K562 (cell line): Measurements from ENCODE around the gene CLDN20. TPM values are rescaled to one million over a fixed set of nuclear protein-coding genes. Genes with fewer than 3 reads are reported as not detected.

Experiments used
- ATAC-seq: fragments of 200-7000 bp; cut with Tn5 transposase; 3 replicates; pipeline ENCODE4 v1.9.1; 2020; ENCODE audit warnings: moderate library complexity
- BruUV-seq: library from RNA; stranded (reverse); fragments of 400-500 nt; replicated peaks from 2 replicates; lab custom pipeline; 2021; lab: Mats Ljungman, UMichigan
- CTCF ChIA-PET: fragments of 300-600 bp; formaldehyde crosslinking; extraction: SDS; loops from one replicate; lab custom pipeline; 2021; ENCODE audit warnings: low intra/inter-chr PET ratio; lab: Yijun Ruan, JAX
- POLR2A ChIA-PET: fragments of 300-600, 350-650 bp; sonication (Branson Sonifier 250); formaldehyde crosslinking; extraction: SDS; loops from one replicate; lab custom pipeline; 2021; ENCODE audit warnings: antibody characterized with exemption, inconsistent platforms; lab: Yijun Ruan, JAX
- DNase-seq, 4 experiments: peaks; one replicate each; pipeline versions ENCODE4 v3.0.0 to v3.0.0-alpha.2; 2011 to 2018; ENCODE audit warnings: low spot score in 3 of 4, mixed read lengths in 3 of 4; ENCODE audit errors: extremely low read depth in 1 of 4
- FAIRE-seq: peaks from 2 replicates; lab custom pipeline; 2011; peaks lifted over from hg19 to GRCh38; lab: Jason Lieb, UNC
- H2AFZ ChIP-seq: 2 replicates; pipeline ENCODE4 v1.6.0; 2011; ENCODE audit warnings: low read depth, low read length, control low read depth, inconsistent platforms
- H3K27ac ChIP-seq: fragments of 200-600 bp; 3 replicates; pipeline ENCODE4 v1.8.0; 2011; ENCODE audit warnings: low read depth, mild to moderate bottlenecking, control low read depth, inconsistent platforms, low read length, moderate library complexity, mixed read lengths; ENCODE audit errors: extremely low read depth
- H3K27me3 ChIP-seq, 2 experiments: fragments of 300-600 bp in 1 of 2; 2 replicates in 1 of 2; 3 replicates in 1 of 2; pipeline versions ENCODE4 v1.6.0 to v1.8.0; 2011; ENCODE audit warnings: inconsistent platforms in 2 of 2, low read length in 2 of 2, mild to moderate bottlenecking in 1 of 2, mixed read lengths in 1 of 2, moderate library complexity in 1 of 2; ENCODE audit not compliant: control insufficient read depth in 2 of 2, insufficient read depth in 2 of 2
- H3K36me3 ChIP-seq: fragments of 300-600 bp; 3 replicates; pipeline ENCODE4 v1.8.0; 2011; ENCODE audit warnings: mild to moderate bottlenecking, low read length, inconsistent platforms; ENCODE audit not compliant: control insufficient read depth, insufficient read depth
- H3K4me1 ChIP-seq, 2 experiments: fragments of 200-600 bp in 1 of 2; replicated peaks in 1 of 2; 2 replicates in 1 of 2; 3 replicates in 1 of 2; pipeline versions ENCODE4 v1.5.1 to v1.8.0; 2011; ENCODE audit warnings: inconsistent platforms in 2 of 2, low read length in 2 of 2, mild to moderate bottlenecking in 1 of 2, mixed read lengths in 1 of 2, moderate library complexity in 1 of 2; ENCODE audit not compliant: control insufficient read depth in 2 of 2, insufficient read depth in 2 of 2
- H3K4me2 ChIP-seq: 2 replicates; pipeline ENCODE4 v1.6.1; 2011; ENCODE audit warnings: low read length, control low read depth, inconsistent platforms, mixed read lengths; ENCODE audit not compliant: insufficient read depth
- H3K4me3 ChIP-seq: fragments of 200-600 bp; sonication (generic), shearing (Covaris generic); 2 replicates; pipeline ENCODE4 v1.5.1; 2016; ENCODE audit warnings: control low read depth, inconsistent platforms
- H3K79me2 ChIP-seq: fragments of 200-600 bp; 3 replicates; pipeline ENCODE4 v1.8.0; 2011; ENCODE audit warnings: low read length, inconsistent platforms; ENCODE audit not compliant: control insufficient read depth, insufficient read depth
- H3K9ac ChIP-seq, 2 experiments: 2 replicates each; pipeline versions ENCODE4 v1.6.0 to v1.6.1; 2011; ENCODE audit warnings: low read depth in 2 of 2, low read length in 2 of 2, control low read depth in 1 of 2, inconsistent platforms in 1 of 2, mild to moderate bottlenecking in 1 of 2, mixed read lengths in 1 of 2; ENCODE audit not compliant: insufficient read depth in 1 of 2
- H3K9me1 ChIP-seq: one replicate; pipeline ENCODE4 v1.6.0; 2011; ENCODE audit warnings: inconsistent platforms, mild to moderate bottlenecking, low read length, moderate library complexity; ENCODE audit not compliant: control insufficient read depth, insufficient read depth
- H3K9me3 ChIP-seq: replicated peaks from 2 replicates; pipeline ENCODE4 v1.5.1; 2011; ENCODE audit warnings: low read depth, low read length, inconsistent platforms; ENCODE audit not compliant: control insufficient read depth, insufficient read depth
- H4K20me1 ChIP-seq: replicated peaks from 2 replicates; pipeline ENCODE4 v1.6.1; 2011; ENCODE audit warnings: low read length, inconsistent platforms, mixed read lengths; ENCODE audit not compliant: control insufficient read depth, insufficient read depth
- CTCF ChIP-seq, 3 experiments: IDR thresholded peaks in 2 of 3; conservative IDR thresholded peaks in 1 of 3; 2 replicates each; pipeline ENCODE4 v1.5.1; 2011 to 2012; ENCODE audit warnings: low read length in 3 of 3, mild to moderate bottlenecking in 3 of 3, control low read depth in 2 of 3, improper control_type of control experiment in 1 of 3, inconsistent platforms in 1 of 3, low read depth in 1 of 3, mixed read lengths in 1 of 3, moderate library complexity in 1 of 3; ENCODE audit not compliant: insufficient read depth in 2 of 3
- ZNF134 ChIP-seq: fragments of 250-450 bp; sonication (Bioruptor Pico); conservative IDR thresholded peaks from 2 replicates; pipeline ENCODE4 v1.4.0; 2020
- ZNF143 ChIP-seq: sonication (generic); formaldehyde crosslinking; IDR thresholded peaks from 2 replicates; pipeline ENCODE4 v1.9.0; 2022; ENCODE audit warnings: mild to moderate bottlenecking, missing genetic modification reagents
- ZNF184 ChIP-seq: sonication (generic); formaldehyde crosslinking; IDR thresholded peaks from 2 replicates; pipeline ENCODE4 v1.5.0; 2020; ENCODE audit warnings: missing genetic modification reagents
- WGBS: fragments of 100-300 bp; shearing (Covaris generic); methylation state at CpG from one replicate; pipeline ENCODE4 v1.1.6; 2016; ENCODE audit warnings: low coverage, mixed read lengths; ENCODE audit not compliant: insufficient coverage; ENCODE audit errors: missing lambda C conversion rate; 5-methylcytosine and 5-hydroxymethylcytosine counted together
- in situ Hi-C: fragments of 300-500 bp; cut with MboI; formaldehyde crosslinking; loops from 4 replicates; pipeline ENCODE4 v1.15.0; 2018; ENCODE audit warnings: inconsistent platforms, mixed read lengths
- intact Hi-C: fragments of 100-400 bp; cut with micrococcal nuclease; formaldehyde crosslinking; loops from 2 replicates; pipeline ENCODE4 v1.14.2; 2022
- polyA plus RNA-seq, 8 experiments: library from polyadenylated mRNA; depleted of rRNA in 4 of 8; stranded (reverse) in 5 of 8; unstranded in 3 of 8; fragments of >200 nt; fragmentation: Nextera tagmentation in 2 of 8; fragmentation: Illumina TruSeq in 1 of 8; extraction: Ambion mirVana in 2 of 8; extraction: Trizol in 1 of 8; gene quantifications; 2 replicates each; pipeline versions ENCODE4 v1.2.1 to v1.2.3, GENCODE V29; 2011 to 2014; ENCODE audit warnings: inconsistent platforms in 1 of 8, missing spikeins in 1 of 8
- total RNA-seq, 7 experiments: library from RNA; depleted of rRNA in 6 of 7; stranded (reverse); fragments of >200 nt in 6 of 7; fragmentation: Illumina TruSeq in 2 of 7; extraction: Trizol in 2 of 7; gene quantifications; 2 replicates each; pipeline versions ENCODE4 v1.2.1 to v1.2.3, GENCODE V29; 2011 to 2021; ENCODE audit warnings: low replicate concordance in 1 of 7

CLDN20 gene
- total and polyA plus RNA-seq, 9 of the 15 experiments (the other 6 are each of a cell fraction or from before 2014, with no cell fraction given): not detected

DNA sequence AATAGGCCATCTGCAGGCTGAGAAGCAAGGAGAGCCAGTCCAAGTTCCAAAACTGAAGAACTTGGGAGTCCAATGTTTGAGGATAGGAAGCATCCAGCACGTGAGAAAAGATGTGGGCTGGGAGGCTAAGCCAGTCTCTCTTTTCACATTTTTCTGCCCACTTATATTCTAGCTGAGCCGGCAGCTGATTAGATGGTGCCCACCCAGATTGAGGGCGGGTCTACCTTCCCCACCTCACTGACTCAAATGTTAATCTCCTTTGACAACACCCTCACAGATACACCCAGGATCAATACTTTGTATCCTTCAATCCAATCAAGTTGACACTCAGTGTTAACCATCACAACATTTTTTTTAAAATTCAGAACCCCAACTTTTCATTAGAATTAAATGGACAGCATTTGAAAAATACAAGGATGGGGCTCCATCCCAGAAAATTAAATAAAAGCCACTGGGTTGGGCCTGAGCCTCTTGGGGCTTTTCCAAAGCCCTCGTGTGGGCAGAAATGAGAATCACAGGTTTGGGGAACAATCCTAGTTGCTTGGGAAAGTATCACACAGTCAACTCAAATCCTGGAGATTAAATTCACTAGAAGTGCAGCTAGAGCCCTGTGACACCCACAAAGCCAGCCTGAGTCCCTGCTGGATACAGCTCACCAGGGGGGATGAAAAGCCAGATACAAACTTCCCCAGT, 2.2 kb downstream of the CLDN20 start:
- Histone ChIP-seq H3K9me1 (peaks cover 10% of the 10 kb centered on the region), H4K20me1 (no peaks in the 10 kb centered on the region), H3K36me3 (peaks cover 65% of the 10 kb centered on the region), H3K4me1 (peaks cover 2 to 3% of the 10 kb centered on the region in 2 experiments; a peak in 1 of 5 replicates), H3K9ac (no peak overlapping the region), H3K27ac (no peak overlapping the region), H2AFZ (no peak overlapping the region), H3K4me3 (no peak overlapping the region), H3K4me2 (no peak overlapping the region), H3K27me3 (no peaks in the 10 kb centered on the region), H3K79me2 (no peaks in the 10 kb centered on the region; the same call in 2 of the 3 replicates), H3K9me3 (no peaks in the 10 kb centered on the region)
- intact Hi-C loops (no loop called here), in situ Hi-C loops (no loop called here)
- FAIRE-seq (no peak), ATAC-seq (no peak), DNase-seq (no peak)
- BruUV-seq: no TSS peak
- POLR2A ChIA-PET: no interaction called here
- no peak for TF ChIP-seq ZNF143 (CRISPR knock-in tag)
- no peak for TF ChIP-seq ZNF184 (CRISPR knock-in tag)
- TF ChIP-seq ZNF134: peak; percentile 81
- TF ChIP-seq CTCF (IDR thresholded peaks at IDR 0.05 in 2 of 3, conservative IDR thresholded peaks at IDR 0.05 in 1 of 3; ENCODE audit: insufficient read depth in 2 of 3, low read depth in 1 of 3, low read length in 3 of 3): 0 out of 6 replicates have a peak, but pooled peaks of 1 of the 3 experiments have one; percentile 7
- 97% methylated on average over 4 of the region's 4 CpGs for WGBS
- CTCF ChIA-PET: interaction anchor here (0.9 kb wide), 1 partner anchor 61 kb away, joined by 4 read pairs; no protein-coding TSS in a partner anchor
